ENCODE data around the gene HNF1A. TPM values are rescaled to one million over a fixed set of nuclear protein-coding genes. Genes with fewer than 3 reads are reported as not detected.

HNF1A gene
- total RNA-seq, 4 donors from 2014 or later = not detected

DNA sequence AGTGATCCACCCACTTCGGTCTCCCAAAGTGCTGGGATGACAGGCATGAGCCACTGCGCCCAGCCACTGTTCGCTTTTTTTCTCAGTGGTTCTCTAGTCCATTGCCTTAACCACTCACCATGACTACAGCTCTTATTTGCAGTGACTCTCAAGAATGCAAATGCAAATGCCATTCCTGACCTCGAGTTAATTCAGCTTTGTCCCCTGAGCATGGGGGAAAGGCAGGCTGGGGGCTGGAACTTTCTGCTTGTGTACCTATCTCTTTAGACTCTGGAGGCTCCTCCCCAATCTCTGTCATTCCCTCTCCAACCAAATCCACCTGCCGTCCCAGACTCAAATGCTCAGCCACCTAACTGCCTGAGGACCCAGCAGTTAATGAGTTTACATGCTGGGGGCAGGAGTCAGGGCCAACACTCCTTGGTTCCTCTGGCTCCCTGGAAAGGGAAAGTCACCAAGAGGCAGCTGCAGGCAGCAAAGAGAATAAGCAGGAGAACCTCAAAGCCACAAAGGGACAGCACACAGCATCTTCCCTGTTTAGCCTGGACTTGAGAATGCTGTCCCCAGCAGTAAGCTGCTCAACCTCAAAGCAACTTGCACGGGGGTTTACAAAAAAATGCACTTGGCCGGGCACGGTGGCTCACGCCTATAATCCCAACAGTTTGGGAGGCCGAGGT lies 5.3 kb upstream of the HNF1A start:
- TF ChIP-seq, protein P1, sequence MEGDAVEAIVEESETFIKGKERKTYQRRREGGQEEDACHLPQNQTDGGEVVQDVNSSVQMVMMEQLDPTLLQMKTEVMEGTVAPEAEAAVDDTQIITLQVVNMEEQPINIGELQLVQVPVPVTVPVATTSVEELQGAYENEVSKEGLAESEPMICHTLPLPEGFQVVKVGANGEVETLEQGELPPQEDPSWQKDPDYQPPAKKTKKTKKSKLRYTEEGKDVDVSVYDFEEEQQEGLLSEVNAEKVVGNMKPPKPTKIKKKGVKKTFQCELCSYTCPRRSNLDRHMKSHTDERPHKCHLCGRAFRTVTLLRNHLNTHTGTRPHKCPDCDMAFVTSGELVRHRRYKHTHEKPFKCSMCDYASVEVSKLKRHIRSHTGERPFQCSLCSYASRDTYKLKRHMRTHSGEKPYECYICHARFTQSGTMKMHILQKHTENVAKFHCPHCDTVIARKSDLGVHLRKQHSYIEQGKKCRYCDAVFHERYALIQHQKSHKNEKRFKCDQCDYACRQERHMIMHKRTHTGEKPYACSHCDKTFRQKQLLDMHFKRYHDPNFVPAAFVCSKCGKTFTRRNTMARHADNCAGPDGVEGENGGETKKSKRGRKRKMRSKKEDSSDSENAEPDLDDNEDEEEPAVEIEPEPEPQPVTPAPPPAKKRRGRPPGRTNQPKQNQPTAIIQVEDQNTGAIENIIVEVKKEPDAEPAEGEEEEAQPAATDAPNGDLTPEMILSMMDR (IDR thresholded peaks at IDR 0.05; ENCODE audit: low read depth) = no peak

DNA sequence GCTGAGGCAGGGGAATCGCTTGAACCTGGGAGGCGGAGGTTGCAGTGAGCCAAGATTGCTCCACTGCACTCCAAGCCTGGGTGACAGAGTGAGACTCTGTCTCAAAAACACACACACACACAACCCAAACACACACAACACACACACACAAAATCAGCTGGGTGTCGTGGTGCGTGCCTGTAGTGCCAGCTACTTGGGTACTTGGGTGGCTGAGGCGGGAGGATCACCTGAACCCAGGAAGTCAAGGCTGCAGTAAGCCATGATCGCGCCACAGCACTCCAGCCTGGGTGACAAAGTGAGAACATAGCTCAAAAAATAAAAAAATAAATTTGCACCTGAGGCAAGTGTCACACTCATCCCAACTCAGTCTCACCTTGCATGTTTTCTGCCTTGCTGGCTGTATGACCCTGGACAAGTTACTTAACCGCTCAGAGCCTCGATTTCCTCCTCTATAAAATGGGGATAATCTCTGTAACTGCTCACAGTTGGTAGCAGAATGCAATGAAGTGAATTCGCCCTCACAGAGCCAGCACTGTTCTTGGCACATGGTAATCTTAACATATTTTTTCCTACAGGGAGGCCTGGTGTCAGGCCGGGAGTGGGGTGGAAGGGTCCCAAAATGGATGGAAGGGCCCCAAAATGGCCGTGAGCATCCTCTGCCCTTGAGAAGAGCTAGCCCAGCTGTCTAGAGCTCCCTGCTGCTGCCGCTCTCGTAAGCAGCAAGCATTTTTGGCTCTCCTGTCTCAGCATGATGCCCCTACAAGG lies 630 bp upstream of the HNF1A start:
- TF ChIP-seq, protein P1 (IDR thresholded peaks at IDR 0.05; ENCODE audit: low read depth) = no peak

DNA sequence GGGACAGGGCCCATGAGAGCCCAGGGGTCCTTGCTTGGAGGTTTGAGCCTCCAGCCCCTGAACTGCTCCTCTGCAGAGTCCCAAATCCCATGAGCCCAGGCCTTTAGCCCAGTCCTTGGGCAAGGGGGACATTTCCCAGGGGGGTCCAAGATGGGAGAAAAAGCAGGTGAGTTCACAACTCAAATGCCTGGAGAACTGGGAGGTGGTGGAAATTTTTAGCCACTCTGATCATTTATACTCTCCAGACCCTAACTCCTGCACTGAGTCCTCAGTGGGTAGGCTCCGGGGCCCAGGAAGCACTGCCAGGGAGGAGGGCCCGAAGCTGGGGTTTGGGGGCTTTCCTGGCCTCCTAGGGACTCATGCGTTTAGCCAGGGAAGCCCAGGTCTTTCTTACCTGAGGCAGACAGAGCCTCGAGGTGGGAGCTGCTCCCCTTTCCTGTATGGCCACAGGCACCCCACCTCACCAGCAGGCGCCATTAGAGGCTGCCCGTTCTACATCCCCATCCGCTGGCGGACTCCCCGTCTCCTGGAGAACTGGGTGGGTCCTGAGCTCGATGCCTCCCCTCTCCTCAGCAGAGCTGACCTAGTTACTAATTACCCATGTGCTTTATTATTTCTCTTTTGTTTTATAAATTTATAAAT lies 998 bp downstream of the HNF1A start:
- TF ChIP-seq, protein P1 (IDR thresholded peaks at IDR 0.05; ENCODE audit: low read depth) = no peak

DNA sequence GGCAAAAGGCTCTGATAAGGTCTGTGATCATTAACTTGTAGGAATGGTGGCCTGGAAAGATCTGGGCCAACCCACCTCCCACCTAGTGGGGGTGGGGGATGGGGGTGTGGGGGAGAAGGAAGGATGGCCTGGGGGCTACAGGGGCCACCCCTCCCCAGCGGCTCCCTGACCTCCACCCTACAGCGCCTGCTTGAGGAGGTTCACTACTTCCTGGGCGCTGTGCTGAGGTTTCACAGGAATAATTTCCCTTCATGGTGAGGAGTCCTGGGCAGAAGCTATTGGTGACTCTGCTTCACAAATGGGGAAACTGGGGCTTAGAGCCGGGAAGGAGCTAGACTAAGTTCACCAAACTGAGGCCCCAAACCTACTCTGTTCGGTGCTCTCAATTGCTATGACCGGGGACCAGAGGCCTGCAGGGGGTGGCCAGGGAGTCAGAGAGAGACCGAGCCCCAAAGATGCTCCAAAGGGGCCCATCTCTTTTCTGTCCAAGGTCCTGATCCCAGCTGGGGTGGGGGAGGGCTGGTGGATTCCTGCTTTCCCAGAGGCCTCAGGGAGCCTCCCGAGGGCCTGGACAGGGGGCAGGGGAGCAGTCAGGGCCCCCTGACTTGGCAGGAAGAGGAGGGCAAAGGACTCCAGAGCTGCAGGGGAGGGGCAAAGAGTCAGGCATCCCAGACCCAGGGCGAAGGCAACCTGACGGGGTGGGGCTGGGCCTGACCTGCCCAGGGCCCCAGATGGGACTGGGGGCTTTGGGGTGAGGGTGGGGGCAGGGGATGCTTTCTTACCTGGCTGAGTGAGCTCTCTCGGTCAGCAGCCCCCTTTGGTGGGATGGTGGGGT lies 1.7 kb downstream of the HNF1A start:
- TF ChIP-seq, protein P1 (IDR thresholded peaks at IDR 0.05; ENCODE audit: low read depth) = no peak

DNA sequence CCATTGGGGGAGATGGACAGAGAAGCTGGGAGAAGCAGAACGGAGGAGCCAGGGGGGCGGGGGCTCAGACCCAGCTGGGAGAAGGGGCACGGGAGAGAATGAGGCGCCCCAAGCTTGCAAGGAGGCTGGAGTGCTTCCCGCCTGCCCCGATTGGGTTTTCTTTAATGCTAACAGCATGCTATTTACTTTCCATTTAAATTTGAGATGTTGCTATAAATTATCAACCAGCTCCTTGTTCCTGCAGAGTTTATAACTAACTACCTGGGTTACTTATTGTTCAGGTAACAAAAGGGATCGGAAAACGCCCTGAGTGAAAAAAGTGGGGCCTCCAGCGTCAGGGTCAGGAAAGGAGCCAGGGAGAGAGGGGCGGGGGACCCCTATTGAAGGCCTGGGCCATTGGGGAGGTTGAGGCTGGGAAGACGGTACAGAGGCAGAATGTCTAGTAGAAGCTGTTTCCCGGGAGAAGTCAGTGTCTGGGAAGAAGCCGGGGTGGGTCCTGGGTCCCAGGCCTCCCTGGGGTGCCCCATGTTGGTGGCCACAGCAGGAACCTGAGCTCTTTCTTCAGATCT lies 2.5 kb downstream of the HNF1A start:
- TF ChIP-seq, protein P1 (IDR thresholded peaks at IDR 0.05; ENCODE audit: low read depth) = no peak

DNA sequence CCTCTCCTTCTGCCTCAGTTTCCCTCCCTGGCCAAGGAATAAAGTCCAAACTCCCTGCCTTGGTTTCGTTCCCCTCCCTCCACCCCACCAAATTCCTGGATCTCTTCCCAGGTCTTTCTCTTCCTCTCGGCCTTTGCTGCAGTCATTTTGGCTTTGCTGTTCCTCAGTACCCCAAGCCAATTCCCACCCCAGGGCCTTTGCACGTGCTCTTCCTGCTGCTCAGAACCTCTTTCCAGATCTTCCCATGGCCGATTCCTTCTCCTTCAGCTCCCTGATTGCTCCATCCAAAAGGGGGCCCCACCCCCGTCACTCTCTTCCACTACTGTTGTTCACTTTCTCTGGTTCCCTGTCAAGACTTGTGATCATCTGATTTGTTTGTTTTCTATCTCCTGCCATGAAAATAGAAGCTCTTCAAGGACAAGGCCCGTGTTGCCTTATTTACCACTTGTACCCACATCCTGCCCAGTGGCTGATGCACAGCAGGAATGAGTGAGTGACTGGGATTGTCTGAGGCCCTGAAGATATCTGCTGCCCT lies 3.1 kb downstream of the HNF1A start:
- TF ChIP-seq, protein P1 (IDR thresholded peaks at IDR 0.05; ENCODE audit: low read depth) = no peak

Measured in subcutaneous adipose tissue (tissue), 4 donors.